NCI-H2196 treated with DMSO at 0.1 percent for 48 hours (cell line): ENCODE measurements around the gene GAST.
"Not testable (repeated sequence)": the region's sequence is repeated elsewhere in the genome, so short reads cannot be mapped to it uniquely, and the experiment has no call there.

Source experiments
- DNase-seq: peaks from one replicate; lab custom pipeline; 2025; ENCODE audit not compliant: unreplicated experiment; lab: John Stamatoyannopoulos, UW

The GAST gene

DNA sequence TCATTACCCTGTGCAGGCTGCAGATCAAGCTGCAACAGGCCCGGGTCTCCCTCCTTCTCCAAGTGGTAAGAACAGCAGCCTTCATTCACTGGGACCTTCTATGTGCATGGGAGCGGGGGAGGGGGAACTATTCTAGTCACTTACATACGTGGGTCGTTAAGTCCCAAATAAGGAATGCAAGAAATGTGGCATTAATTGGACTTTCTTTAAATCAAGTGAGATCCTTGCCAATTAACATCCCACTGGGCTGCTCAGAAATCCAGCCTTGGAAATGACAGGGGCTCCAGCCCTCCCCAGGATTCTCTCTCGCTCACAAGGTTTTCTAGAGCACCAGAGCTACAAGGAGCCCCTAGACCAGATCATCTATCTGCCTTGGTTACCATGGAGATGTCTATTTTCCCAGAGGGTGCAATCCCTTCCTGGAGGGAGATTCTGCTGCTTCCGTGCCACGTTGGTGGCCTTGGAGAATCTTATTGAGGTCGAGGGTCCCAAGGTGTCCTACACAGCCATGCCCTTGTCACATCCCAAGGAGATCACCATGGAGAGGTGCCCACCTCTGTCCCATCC, 28.6 kb upstream of the GAST start:
- DNase-seq = no peak

- DNase-seq = no peak
These were observed 28.1 kb upstream of the GAST start for GRCh38 chr17:41684035-41684434.

DNA sequence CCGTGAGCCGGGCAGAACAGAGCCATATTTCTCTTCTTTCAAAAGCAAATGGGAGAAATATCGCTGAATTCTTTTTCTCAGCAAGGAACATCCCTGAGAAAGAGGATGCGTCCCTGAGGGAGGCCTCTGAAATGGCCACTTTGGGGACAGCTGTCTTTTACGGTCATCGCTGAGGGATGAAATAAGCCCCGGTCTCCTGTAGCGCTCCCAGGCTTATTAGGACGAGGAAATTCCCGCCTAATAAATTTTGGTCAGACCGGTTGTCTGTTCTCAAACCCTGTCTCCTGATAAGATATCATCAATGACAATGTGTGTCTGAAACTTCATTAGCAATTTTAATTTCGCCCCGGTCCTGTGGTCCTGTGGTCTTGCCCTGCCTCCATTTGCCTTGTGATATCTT, 26.4 kb upstream of the GAST start:
- not testable (repeated sequence) for DNase-seq

DNA sequence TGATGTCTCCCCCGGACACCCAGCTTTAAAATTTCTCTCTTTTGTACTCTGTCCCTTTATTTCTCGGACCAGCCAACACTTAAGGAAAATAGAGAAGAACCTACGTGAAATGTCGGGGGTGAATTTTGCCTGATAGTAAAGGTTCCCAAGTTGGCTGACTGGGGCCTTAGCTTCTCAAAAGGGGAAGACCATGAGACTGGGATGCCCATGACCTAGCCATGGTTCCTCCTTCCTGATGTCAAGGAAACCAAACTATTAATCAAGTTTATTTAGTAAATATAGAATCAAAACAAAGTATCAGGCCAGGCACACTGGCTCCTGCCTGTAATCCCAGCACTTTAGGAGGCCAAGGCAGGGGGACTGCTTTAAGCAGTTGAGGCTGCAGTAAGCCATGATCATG, 25.9 kb upstream of the GAST start:
- DNase-seq = no peak

GRCh38 chr17:41687828-41688640, 24.1 kb upstream of the GAST start:
- peak; percentile 28 for DNase-seq

GRCh38 chr17:41688641-41689496, 23.3 kb upstream of the GAST start, which contains the start of gene EIF1:
Gene EIF1 (plus strand): TSS chr17:41688885. CDS start chr17:41689039, 154 bp downstream.
- DNase-seq = peak; percentile 91

- DNase-seq = no peak
These were observed 22.4 kb upstream of the GAST start for GRCh38 chr17:41689497-41690299.

DNA sequence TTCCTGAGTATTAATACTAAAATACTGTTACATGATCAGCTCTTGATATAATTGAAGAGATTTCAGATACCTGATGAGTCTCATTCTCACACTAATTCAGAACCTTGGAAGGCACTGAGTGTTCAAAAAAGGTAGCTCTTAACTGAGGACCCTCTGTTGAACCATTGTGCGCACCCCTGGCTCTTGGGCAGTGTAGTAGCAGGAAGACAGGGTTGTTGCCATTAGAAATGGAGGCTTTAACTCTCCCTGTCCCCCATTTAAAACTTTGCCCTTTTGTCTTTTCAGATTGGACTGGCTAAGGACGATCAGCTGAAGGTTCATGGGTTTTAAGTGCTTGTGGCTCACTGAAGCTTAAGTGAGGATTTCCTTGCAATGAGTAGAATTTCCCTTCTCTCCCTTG, 21.6 kb upstream of the GAST start:
- no peak for DNase-seq

DNA sequence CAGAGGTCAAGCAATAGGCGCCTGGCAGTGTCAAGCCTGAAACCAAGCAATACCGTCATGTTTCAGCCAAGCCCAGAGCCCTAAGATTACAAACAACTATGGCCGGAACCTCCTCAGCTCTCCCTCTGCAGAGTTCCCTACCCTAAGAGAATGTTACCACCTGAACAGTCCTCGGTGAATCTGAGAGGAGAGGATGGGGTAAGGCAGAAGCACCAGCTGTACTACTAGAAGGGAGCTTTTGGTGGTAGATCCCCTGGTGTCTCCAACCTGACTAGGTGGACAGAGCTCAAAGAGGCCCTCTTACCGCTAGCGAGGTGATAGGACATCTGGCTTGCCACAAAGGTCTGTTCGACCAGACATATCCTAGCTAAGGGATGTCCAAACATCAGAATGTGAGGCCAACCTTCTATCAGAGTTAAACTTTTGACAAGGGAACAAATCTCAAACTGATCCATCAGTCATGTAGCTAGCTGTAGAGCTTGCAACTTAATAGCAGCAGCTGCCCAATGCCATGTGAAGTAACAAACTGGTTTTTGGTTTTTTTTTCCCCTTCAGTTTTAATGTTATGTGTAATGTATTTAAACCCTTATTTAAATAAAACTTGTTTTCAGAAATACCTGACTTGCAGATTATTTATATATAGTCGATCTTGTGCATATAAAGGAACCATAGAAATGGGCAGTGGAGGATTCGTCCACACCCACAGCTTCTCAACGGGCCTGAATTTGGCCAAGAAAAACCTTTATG, 20.9 kb upstream of the GAST start:
- no peak for DNase-seq

- DNase-seq = no peak
These were observed 19.2 kb upstream of the GAST start for GRCh38 chr17:41692722-41693521.

GRCh38 chr17:41695134-41695661, 16.9 kb upstream of the GAST start:
- no peak for DNase-seq

DNA sequence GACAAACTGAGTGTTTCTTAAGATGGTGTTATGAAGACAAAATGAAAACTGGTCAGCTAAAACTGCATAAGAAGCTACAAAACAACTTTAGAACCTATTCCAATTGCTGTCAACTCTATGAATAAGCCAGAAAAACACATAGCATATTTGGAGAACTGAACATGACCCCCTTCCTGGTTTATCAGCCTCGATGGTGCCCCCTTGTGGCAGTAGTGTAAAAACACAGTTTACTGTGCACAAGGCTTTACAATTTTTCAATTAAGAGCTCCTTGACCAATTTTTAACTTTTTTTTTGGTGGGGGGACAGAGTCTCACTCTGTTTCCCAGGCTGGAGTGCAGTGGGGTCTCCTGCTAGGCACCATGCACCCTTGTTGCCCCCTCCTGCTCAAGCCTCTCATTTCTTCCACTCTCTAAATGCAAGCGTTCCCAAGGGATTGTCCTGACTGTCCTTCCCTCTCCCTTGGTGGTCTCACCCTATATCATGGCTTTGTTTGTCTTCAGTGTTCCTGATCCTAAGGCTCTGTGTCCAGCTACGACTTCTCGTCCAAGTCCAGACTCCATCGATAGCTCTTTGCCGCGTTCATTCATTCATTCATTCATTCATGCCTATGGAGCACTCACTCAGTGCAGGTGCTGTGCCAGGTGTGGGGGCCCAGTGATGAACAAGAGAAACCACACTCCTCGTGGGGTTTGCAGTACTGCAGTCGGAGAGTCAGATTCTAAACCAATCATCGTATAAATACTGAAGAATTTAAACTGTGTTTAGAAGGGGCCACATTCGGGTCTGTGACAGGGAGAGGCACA, 16.0 kb upstream of the GAST start:
- peak; percentile 23 for DNase-seq

- no peak for DNase-seq
These were observed 14.8 kb upstream of the GAST start for GRCh38 chr17:41697122-41697962.

GRCh38 chr17:41700843-41701242, 11.3 kb upstream of the GAST start:
- not testable (repeated sequence) for DNase-seq

DNA sequence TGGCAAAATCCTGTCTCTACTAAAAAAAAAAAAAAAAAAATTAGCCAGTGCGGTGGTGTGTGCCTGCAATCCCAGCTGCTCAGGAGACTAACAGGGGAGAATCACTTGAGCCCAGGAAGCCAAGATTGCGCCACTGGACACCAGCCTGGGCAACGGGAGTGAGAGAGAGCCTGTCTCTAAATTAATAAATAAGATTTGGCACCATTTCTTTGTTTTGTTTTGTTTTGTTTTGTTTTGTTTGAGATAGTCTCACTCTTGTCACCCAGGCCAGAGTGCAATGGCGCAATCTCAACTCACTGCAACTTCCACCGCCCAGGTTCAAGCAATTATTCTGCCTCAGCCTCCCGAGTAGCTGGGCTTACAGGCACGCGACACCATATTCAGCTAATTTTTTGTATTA, 9.4 kb upstream of the GAST start:
- no peak for DNase-seq

DNA sequence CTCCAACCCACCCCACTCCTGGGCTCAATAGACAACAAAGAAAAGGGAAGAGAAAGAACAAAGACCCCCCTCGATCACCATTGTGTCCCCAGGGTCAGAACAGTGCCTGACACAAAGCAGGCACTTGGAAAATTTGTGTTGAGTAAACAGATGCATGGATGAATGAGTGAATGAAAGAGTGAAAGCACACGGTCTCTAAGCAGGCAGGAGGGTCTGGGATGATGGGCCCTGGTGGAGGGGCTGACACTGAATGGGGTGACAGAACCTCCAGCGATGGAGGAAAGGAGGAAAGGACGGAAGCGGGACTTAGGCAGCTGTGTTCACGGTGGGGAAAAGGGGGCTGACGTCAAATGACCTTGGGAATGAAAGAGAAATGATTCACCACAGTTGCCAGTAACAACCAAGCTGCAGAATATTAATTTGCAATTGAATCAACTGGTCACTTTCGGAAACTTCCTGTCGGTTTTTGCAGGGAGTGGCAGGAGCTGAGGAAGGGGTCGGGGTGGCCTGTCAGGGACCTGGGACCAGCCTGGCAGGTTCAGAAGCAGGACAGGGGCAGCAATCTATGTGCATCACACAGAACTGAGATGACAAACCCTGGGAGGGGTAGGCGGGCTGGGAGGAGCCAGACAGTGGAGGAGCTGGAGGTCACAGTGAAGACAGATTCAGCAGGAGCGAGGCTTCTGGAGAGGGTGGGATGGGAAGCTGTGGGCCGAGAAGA, 6.7 kb upstream of the GAST start:
- no peak for DNase-seq
